Measurements from ENCODE around the gene RAP1GAP2. TPM values are rescaled to one million over a fixed set of nuclear protein-coding genes. Genes with fewer than 3 reads are reported as not detected.

The RAP1GAP2 gene
- total and polyA plus RNA-seq, 7 experiments from 2014 or later = 0.54 to 95.6 (median 2.6) TPM

DNA sequence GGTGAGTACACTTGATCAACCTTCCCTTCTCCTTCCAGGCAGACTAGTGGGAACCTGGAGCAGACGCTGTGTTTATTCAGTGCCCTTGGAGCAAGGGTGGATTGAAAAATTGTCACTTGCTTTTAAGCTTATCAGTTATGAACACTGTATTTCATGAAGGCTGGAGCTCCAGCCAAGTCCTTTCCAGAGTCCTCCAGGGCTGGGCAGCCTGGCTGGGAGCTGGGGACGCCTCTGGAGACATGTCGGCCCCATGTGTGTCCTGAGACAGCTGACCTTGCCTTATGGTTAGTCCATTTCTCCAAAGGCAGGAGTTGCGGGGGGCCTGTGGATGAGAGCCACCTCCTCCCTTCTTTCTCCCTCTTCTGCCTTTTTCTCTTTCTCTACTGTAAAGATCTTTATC lies 67.0 kb downstream of the RAP1GAP2 start:
- Mint-ChIP-seq H3K9me3 (no peaks in the 10 kb centered on the region), H3K27me3 (no peaks in the 10 kb centered on the region), H3K27ac (no peak overlapping the region), H3K4me3 (no peak overlapping the region), H3K36me3 (peaks cover 0 to 17% (median 5%) of the 10 kb centered on the region in 5 donors), H3K4me1 (peaks cover 0 to 20% (median 4%) of the 10 kb centered on the region in 7 donors)
- intact Hi-C loops (cut with micrococcal nuclease) = no loop called here
- no peak overlapping the region for H3K4me3 ChIP-seq (ENCODE audit: low read length)
- no peak overlapping the region for H3K27ac ChIP-seq (ENCODE audit: low read depth, low read length)
- H3K27me3 ChIP-seq (ENCODE audit: control insufficient read depth in 2 of 2, insufficient read depth in 2 of 2, low read length in 2 of 2) = no peaks in the 10 kb centered on the region
- no peak for ATAC-seq
- DNase-seq = no peak
- POLR2A ChIA-PET = no interaction called here
- no peaks in the 10 kb centered on the region for H3K9me3 ChIP-seq (ENCODE audit: control insufficient read depth in 2 of 3, low read length in 3 of 3)
- H3K4me1 ChIP-seq (ENCODE audit: control insufficient read depth in 2 of 2, insufficient read depth in 2 of 2, low read length in 2 of 2) = no peaks in the 10 kb centered on the region
- CTCF ChIA-PET = interaction anchor here (0.9 to 1.5 kb wide), 2 partner anchors 11 to 15 kb away, joined by 4 read pairs; no protein-coding TSS in a partner anchor
- peaks cover 0 to 3% (median 0%) of the 10 kb centered on the region in 3 experiments for H3K36me3 ChIP-seq (ENCODE audit: control insufficient read depth in 2 of 3, insufficient read depth in 3 of 3, low read length in 3 of 3)

DNA sequence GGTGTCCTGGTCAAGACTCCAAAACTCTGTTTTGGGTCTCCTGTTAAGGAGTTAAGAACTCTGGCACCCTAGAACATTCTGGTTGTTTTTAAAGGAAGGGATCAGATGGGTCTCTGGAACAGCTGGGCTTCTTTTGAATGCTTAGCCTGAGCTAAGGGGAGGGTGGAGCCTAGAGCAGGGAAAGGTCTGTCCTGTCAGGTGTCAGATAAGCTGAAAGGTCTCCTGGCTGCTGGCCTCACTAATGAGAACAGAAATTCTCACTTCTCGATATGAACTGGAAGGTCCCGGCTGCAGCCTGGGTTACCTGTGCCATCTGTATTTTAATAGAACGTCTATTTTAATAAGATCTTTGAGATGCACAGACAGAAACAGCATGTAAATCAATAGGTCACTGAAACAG lies 69.0 kb downstream of the RAP1GAP2 start:
- no peak overlapping the region for H3K4me3 Mint-ChIP-seq
- no peak for ATAC-seq
- DNase-seq = no peak
- Histone ChIP-seq H3K4me1 (ENCODE audit: control insufficient read depth in 2 of 2, insufficient read depth in 2 of 2, low read length in 2 of 2) (no peaks in the 10 kb centered on the region), H3K9me3 (ENCODE audit: control insufficient read depth in 2 of 3, low read length in 3 of 3) (no peaks in the 10 kb centered on the region), H3K36me3 (ENCODE audit: control insufficient read depth in 2 of 3, insufficient read depth in 3 of 3, low read length in 3 of 3) (peaks cover 0 to 3% (median 0%) of the 10 kb centered on the region in 3 experiments), H3K4me3 (ENCODE audit: low read length) (no peak overlapping the region), H3K27ac (ENCODE audit: low read depth, low read length) (no peak overlapping the region), H3K27me3 (ENCODE audit: control insufficient read depth in 2 of 2, insufficient read depth in 2 of 2, low read length in 2 of 2) (no peaks in the 10 kb centered on the region)
- peaks cover 0 to 16% (median 3%) of the 10 kb centered on the region in 7 donors for H3K4me1 Mint-ChIP-seq
- ChIA-PET POLR2A (no interaction called here), CTCF (no interaction called here)
- H3K27ac Mint-ChIP-seq = no peak overlapping the region
- H3K36me3 Mint-ChIP-seq = peaks cover 0 to 17% (median 3%) of the 10 kb centered on the region in 5 donors
- intact Hi-C loops (cut with micrococcal nuclease) = no loop called here
- no peaks in the 10 kb centered on the region for H3K9me3 Mint-ChIP-seq
- H3K27me3 Mint-ChIP-seq = no peaks in the 10 kb centered on the region

- ChIA-PET CTCF (no interaction called here), POLR2A (interaction anchor here (0.6 kb wide), 1 partner anchor 46 kb away, joined by 3 read pairs; no protein-coding TSS in a partner anchor)
- ATAC-seq (no peak), DNase-seq (no peak)
- no peaks in the 10 kb centered on the region for H3K27me3 Mint-ChIP-seq
- H3K4me3 ChIP-seq (ENCODE audit: low read length) = no peak overlapping the region
- no peaks in the 10 kb centered on the region for H3K9me3 Mint-ChIP-seq
- H3K36me3 Mint-ChIP-seq = peaks cover 0 to 11% (median 0%) of the 10 kb centered on the region in 5 donors
- H3K4me1 ChIP-seq (ENCODE audit: control insufficient read depth in 2 of 2, insufficient read depth in 2 of 2, low read length in 2 of 2) = no peaks in the 10 kb centered on the region
- H3K36me3 ChIP-seq (ENCODE audit: control insufficient read depth in 2 of 3, insufficient read depth in 3 of 3, low read length in 3 of 3) = peaks cover 0 to 3% (median 0%) of the 10 kb centered on the region in 3 experiments
- H3K27ac Mint-ChIP-seq = no peak overlapping the region
- no peak overlapping the region for H3K27ac ChIP-seq (ENCODE audit: low read depth, low read length)
- peaks cover 0 to 15% (median 0%) of the 10 kb centered on the region in 7 donors for H3K4me1 Mint-ChIP-seq
- intact Hi-C loops (cut with micrococcal nuclease) = no loop called here
- H3K9me3 ChIP-seq (ENCODE audit: control insufficient read depth in 2 of 3, low read length in 3 of 3) = no peaks in the 10 kb centered on the region
- no peaks in the 10 kb centered on the region for H3K27me3 ChIP-seq (ENCODE audit: control insufficient read depth in 2 of 2, insufficient read depth in 2 of 2, low read length in 2 of 2)
- H3K4me3 Mint-ChIP-seq = no peak overlapping the region
Measured at GRCh38 chr17:2867441-2868424, 71.5 kb downstream of the RAP1GAP2 start.

GRCh38 chr17:2869604-2870003 lies 73.4 kb downstream of the RAP1GAP2 start:
- ATAC-seq (no peak), DNase-seq (no peak)
- H3K36me3 Mint-ChIP-seq = peaks cover 0 to 14% (median 0%) of the 10 kb centered on the region in 5 donors
- H3K4me1 Mint-ChIP-seq = peaks cover 0 to 16% (median 4%) of the 10 kb centered on the region in 7 donors
- no peaks in the 10 kb centered on the region for H3K9me3 Mint-ChIP-seq
- H3K27me3 ChIP-seq (ENCODE audit: control insufficient read depth in 2 of 2, insufficient read depth in 2 of 2, low read length in 2 of 2) = no peaks in the 10 kb centered on the region
- no peaks in the 10 kb centered on the region for H3K27me3 Mint-ChIP-seq
- no peaks in the 10 kb centered on the region for H3K4me1 ChIP-seq (ENCODE audit: control insufficient read depth in 2 of 2, insufficient read depth in 2 of 2, low read length in 2 of 2)
- H3K27ac Mint-ChIP-seq = no peak overlapping the region
- H3K4me3 ChIP-seq (ENCODE audit: low read length) = no peak overlapping the region
- H3K27ac ChIP-seq (ENCODE audit: low read depth, low read length) = no peak overlapping the region
- POLR2A ChIA-PET = no interaction called here
- no peaks in the 10 kb centered on the region for H3K36me3 ChIP-seq (ENCODE audit: control insufficient read depth in 2 of 3, insufficient read depth in 3 of 3, low read length in 3 of 3)
- no peaks in the 10 kb centered on the region for H3K9me3 ChIP-seq (ENCODE audit: control insufficient read depth in 2 of 3, low read length in 3 of 3)
- CTCF ChIA-PET = no interaction called here
- no peak overlapping the region for H3K4me3 Mint-ChIP-seq
- intact Hi-C loops (cut with micrococcal nuclease) = no loop called here

- ChIA-PET CTCF (no interaction called here), POLR2A (no interaction called here)
- H3K27me3 Mint-ChIP-seq = no peaks in the 10 kb centered on the region
- no peaks in the 10 kb centered on the region for H3K9me3 Mint-ChIP-seq
- Histone ChIP-seq H3K36me3 (ENCODE audit: control insufficient read depth in 2 of 3, insufficient read depth in 3 of 3, low read length in 3 of 3) (no peaks in the 10 kb centered on the region), H3K4me1 (ENCODE audit: control insufficient read depth in 2 of 2, insufficient read depth in 2 of 2, low read length in 2 of 2) (no peaks in the 10 kb centered on the region), H3K27me3 (ENCODE audit: control insufficient read depth in 2 of 2, insufficient read depth in 2 of 2, low read length in 2 of 2) (no peaks in the 10 kb centered on the region), H3K9me3 (ENCODE audit: control insufficient read depth in 2 of 3, low read length in 3 of 3) (no peaks in the 10 kb centered on the region), H3K27ac (ENCODE audit: low read depth, low read length) (no peak overlapping the region), H3K4me3 (ENCODE audit: low read length) (no peak overlapping the region)
- intact Hi-C loops (cut with micrococcal nuclease) = no loop called here
- DNase-seq (no peak), ATAC-seq (no peak)
- H3K36me3 Mint-ChIP-seq = peaks cover 0 to 16% (median 1%) of the 10 kb centered on the region in 5 donors
- H3K27ac Mint-ChIP-seq = no peak overlapping the region
- H3K4me3 Mint-ChIP-seq = no peak overlapping the region
- H3K4me1 Mint-ChIP-seq = peaks cover 0 to 11% (median 4%) of the 10 kb centered on the region in 7 donors
Measured at GRCh38 chr17:2871205-2871604, 75.0 kb downstream of the RAP1GAP2 start.

DNA sequence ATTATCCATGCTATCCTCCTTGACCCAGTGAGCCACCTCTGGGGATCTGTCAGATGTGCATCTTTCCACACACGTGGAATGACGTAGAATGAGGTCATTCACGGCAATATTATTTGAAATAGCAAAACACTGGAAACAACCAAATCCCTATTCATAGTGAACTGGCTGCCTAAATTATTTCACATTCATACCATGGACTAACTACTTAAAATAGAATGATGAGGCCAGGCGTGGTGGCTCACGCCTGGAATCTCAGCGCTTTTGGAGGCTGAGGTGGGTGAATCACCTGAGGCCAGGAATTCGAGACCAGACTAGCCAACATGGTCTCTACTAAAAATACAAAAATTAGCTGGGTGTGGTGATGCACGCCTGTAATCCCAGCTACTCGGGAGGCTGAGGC lies 75.5 kb downstream of the RAP1GAP2 start:
- no peak overlapping the region for H3K27ac ChIP-seq (ENCODE audit: low read depth, low read length)
- H3K4me1 ChIP-seq (ENCODE audit: control insufficient read depth in 2 of 2, insufficient read depth in 2 of 2, low read length in 2 of 2) = no peaks in the 10 kb centered on the region
- no peaks in the 10 kb centered on the region for H3K27me3 ChIP-seq (ENCODE audit: control insufficient read depth in 2 of 2, insufficient read depth in 2 of 2, low read length in 2 of 2)
- H3K9me3 ChIP-seq (ENCODE audit: control insufficient read depth in 2 of 3, low read length in 3 of 3) = no peaks in the 10 kb centered on the region
- no peak overlapping the region for H3K27ac Mint-ChIP-seq
- no peak overlapping the region for H3K4me3 Mint-ChIP-seq
- no peaks in the 10 kb centered on the region for H3K9me3 Mint-ChIP-seq
- CTCF ChIA-PET = no interaction called here
- H3K4me1 Mint-ChIP-seq = peaks cover 0 to 11% (median 5%) of the 10 kb centered on the region in 7 donors
- H3K36me3 ChIP-seq (ENCODE audit: control insufficient read depth in 2 of 3, insufficient read depth in 3 of 3, low read length in 3 of 3) = no peaks in the 10 kb centered on the region
- no peak for ATAC-seq
- POLR2A ChIA-PET = no interaction called here
- DNase-seq = no peak
- peaks cover 0 to 21% (median 3%) of the 10 kb centered on the region in 5 donors for H3K36me3 Mint-ChIP-seq
- H3K4me3 ChIP-seq (ENCODE audit: low read length) = no peak overlapping the region
- intact Hi-C loops (cut with micrococcal nuclease) = no loop called here
- H3K27me3 Mint-ChIP-seq = no peaks in the 10 kb centered on the region
